SHP77 (cell line): Measurements from ENCODE around the gene VANGL2.

Experiments
- DNase-seq, 2 experiments: peaks; one replicate each; lab custom pipeline; 2025; lab: John Stamatoyannopoulos, UW

The VANGL2 gene

GRCh38 chr1:160428655-160429054, 28.3 kb downstream of the VANGL2 start:
- peak; percentile 13 to 28 for DNase-seq

DNA sequence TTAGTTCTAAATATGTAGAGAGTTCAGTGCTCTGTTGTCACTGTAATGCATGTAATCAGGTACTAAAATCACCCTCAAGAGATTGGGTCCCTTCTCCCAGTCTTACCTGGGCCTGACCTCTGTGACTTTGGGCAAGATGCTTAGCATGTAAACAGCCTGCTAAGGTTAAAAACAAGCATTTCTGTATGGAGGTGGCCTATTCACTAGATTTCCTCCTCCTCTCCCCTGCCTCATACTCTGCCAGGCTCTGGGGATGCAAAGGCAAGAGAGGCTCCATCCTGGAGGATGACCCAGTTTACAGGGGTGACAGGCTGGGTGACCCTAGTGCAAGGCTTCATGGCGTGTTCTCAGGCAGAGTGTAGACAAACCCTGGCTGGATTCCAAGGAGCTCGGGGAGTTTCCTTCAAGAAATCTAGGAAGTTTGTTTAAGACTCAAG, 28.8 kb downstream of the VANGL2 start:
- no peak for DNase-seq

DNA sequence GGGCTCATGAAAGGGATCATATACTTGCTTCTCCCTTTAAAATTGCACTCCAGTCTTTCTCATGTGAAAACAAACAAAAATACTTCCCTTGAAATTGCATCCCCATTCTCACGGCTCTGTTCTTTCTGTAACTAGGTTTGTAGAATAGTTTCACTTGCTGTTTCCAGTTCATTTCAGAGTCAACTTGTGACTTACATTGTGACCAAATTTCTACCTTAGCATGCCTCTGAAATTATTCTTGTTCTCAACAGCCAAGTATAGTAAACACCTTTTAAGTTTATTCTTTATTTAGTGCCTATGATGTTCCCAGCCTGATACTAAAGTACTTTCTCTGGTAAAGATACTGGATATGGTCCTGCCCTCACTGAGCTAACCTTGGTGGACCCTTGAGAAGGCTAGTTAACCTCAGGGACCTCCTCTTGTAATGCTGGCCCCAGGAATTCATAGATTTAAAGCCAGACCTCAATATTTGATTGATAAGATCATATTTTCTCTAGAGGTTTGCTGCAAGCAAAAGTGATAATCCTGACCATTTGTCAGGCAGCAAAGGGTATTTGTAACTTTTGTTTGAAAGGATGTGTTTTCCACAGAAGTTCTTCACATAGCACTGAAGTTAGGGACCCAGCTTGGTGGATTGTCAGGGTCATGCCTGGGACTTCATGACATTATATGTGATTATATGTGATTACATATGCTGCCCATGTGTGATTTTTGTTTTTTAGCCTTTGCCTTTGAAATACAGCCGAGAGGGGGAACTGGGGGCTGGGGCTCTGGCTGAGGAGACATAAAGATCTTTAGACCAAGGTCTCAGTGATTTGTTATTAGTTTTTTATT, 29.6 kb downstream of the VANGL2 start:
- DNase-seq, result no peak

GRCh38 chr1:160431006-160431405, 30.6 kb downstream of the VANGL2 start:
- DNase-seq, result no peak

DNA sequence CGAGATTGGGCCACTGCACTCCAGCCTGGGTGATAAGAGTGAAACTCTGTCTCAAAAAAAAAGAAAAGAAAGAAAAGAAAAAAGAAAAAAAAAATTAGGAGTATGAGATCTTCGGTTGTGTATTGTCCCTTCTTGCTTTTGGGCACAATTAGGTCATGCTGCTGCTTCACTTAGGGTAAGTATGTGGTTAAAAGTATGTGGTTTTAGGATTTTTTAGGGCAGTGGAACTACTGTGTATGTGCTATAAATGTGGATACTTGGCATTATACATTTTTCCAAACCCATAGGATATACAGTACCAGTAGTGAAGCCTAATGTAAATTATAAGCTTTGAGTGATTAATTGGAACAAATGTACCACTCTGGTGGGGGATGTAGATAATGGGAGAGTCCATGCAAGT, 31.2 kb downstream of the VANGL2 start:
- no peak for DNase-seq

GRCh38 chr1:160432371-160432786, 32.0 kb downstream of the VANGL2 start:
- DNase-seq, result no peak

GRCh38 chr1:160436966-160437365, 36.6 kb downstream of the VANGL2 start:
- no peak for DNase-seq

- DNase-seq, result no peak
These were observed 37.3 kb downstream of the VANGL2 start for GRCh38 chr1:160437432-160438316.

- DNase-seq, result no peak
These were observed 38.1 kb downstream of the VANGL2 start for GRCh38 chr1:160438317-160438918.

DNA sequence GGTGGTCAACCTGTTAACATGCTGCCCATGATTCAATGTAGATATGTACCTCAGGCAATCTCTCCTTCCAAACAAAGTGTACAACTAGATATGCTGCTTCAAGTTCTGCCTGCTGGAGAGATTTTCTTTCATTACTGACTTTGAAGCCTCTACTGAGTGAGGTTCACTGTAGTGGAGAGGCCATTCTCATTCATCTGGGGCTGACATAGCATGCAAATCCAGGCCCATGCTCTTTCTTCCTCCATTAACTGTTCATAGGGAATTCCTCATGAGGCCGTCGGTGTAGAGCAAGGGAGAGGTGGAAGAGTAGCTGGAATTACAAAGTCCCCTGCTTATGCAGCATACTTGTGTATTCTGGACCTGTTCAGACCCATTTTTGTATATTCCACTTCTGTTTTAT, 38.6 kb downstream of the VANGL2 start:
- DNase-seq, result no peak

GRCh38 chr1:160439718-160440117, 39.4 kb downstream of the VANGL2 start:
- DNase-seq, result no peak

- no peak for DNase-seq
These were observed 46.7 kb downstream of the VANGL2 start for GRCh38 chr1:160446945-160447600.

DNA sequence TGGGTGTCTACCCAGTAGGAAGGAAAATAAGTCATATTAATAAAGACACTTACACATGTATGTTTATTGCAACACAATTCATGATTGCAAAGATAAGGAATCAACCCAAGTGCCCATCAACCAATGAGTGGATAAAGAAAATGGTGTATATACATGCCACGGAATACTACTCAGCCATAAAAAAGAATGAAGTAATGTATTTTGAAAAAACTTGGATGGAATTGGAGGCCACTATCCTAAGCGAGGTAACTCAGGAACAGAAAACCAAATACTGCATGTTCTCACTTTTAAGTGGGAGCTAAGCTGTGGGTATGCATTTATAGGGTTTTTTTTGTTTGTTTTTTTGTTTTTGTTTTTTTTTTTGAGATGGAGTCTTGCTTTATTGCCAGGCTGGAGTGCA, 49.1 kb downstream of the VANGL2 start:
- DNase-seq, result no peak

GRCh38 chr1:160451119-160451858, 50.9 kb downstream of the VANGL2 start:
- DNase-seq, result no peak

DNA sequence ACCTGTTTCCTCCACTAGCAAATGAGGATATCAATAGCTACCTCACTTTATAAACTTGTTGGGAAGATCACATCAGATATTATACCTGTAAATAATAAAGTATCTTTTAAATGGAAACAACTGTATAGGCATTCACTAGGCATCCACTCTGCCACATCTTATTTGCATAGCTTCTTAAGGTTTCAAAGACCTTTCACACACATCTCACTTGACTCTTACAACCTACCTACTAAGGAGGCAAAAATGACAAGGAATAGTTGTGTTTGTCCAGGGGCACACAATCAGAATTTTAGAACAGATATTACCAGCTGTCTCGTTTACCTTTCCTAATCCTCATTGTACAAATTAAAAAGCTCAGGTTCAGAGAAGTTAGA, 51.5 kb downstream of the VANGL2 start:
- no peak for DNase-seq

DNA sequence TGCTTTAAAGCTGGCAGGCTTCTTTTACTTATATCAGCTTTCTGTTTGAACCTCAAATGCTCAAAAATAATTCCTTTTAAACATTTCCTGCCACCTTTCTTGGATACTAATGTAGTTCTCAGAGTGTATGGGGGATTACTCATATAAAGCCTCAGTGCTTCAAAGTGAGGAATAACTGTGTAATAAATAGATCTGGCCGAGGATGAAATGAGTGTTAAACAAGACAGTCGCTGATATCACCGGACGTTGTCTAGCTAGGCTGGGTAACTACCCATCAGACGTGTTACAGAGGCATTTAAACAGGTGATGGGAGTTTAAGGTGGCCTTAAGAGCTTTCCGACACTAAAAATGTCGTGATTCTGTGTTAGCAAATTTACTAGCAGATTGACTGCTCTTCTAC, 53.1 kb downstream of the VANGL2 start:
- no peak for DNase-seq

DNA sequence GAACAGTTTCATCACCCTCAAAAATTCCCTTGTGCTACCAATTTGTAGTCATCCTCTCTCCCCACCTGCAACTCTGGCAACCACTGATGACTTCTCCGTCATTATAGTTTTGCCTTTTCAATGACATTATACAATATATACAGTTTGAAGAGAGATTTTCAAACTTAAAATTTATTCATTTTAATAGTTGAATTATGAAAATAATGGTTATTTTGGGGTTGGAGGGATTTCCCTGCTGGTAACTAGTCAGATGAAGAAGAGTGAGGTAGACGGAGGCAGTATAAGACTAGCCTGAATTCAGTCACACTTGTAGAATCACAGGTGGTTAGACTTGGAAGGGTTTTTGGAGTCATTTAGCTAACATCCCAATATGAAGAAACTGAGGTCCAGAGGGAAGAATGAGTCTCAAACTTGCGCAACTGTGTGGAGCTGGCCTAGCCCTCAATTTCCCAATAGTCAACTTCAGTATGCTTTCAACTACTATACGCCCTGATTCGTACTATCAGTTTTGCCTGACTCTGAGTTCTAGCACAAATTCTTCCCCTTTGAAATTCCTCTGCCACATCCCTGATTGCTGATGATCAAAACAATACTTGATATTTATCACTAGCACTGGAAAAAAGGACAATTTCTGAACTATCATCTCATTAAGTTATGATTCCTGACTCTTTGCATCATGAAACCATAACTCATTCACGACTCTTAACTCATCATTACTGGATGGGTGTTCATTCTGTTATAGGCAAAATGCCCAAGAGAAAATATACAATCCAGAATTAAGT, 54.2 kb downstream of the VANGL2 start:
- no peak for DNase-seq

DNA sequence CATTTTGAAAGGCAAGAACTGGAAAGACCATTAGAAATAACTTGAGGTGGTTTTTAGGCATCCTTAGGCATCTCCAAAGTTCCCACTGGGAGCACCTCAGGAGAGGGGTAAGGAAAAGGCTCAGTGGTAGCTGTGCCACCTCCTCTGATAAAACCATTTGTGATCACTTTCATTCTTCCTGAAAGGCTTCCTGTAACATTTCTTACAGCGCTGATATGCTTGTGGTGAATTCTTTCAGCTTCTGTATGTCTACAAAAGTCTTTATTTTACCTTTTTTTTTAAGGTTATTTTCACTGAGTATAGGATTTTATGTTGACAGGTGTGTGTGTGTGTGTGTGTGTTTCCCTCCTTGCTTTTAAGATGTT, 54.8 kb downstream of the VANGL2 start:
- DNase-seq, result no peak

- DNase-seq, result no peak
These were observed 58.7 kb downstream of the VANGL2 start for GRCh38 chr1:160459056-160459455.

DNA sequence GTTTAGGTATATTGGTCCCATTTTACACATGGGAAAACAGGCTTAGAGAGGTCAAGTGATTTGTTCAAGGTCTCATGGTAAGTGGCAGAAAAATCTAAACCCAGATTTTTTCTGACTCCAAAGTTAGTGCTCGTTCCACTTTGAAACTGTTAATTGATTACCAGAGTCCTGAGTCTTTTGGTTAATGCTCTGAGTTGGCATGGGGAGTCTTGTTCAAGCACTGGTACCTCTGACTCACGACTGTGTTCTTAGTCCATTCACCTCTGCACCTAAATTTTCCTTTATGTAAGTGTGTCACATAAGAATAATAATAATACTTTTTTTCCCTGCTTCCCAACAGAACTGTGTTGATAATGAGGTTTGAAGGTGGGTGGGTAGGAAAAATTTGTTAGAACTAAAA, 59.3 kb downstream of the VANGL2 start:
- DNase-seq, result no peak

DNA sequence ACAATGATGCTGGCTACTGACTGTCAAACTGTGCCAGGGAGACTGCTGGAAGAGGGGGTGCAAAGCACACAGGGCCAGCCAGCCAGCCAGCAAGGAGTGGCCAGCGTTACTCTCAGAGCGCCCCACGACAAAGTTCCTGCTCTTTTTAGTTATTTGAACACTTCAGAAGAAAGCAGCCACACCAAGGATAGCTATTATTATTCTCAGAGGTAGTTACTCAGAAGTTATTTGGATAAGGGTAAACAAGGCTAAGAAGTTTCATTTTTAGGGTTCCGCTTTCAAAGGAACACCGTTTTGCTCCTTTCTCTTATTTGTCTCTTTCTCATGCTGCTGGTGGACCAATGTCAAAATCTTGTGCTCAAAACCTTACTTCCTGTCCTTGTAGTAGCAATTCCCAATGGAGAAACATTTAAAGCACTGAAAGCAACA, 59.9 kb downstream of the VANGL2 start:
- DNase-seq, result no peak
